NT2/D1 (cell line): ENCODE data around the gene ELMO1.

Experiments used
- SUZ12 ChIP-seq: IDR thresholded peaks from 2 replicates; pipeline ENCODE4 v1.6.1; 2011; ENCODE audit not compliant: insufficient read length, insufficient read depth; ENCODE audit errors: extremely low read depth
- YY1 ChIP-seq: IDR thresholded peaks from 2 replicates; pipeline ENCODE4 v1.6.1; 2011; ENCODE audit not compliant: insufficient read length, insufficient read depth
- ZNF274 ChIP-seq: IDR thresholded peaks from 2 replicates; pipeline ENCODE4 v1.6.1; 2011; ENCODE audit warnings: mild to moderate bottlenecking, low read depth, low read length

GRCh38 chr7:37176079-37176478 lies 272.6 kb downstream of the ELMO1 start:
- TF ChIP-seq ZNF274, result no peak
- no peak for TF ChIP-seq YY1
- TF ChIP-seq SUZ12, result no peak
